SIG-M5 (cell line): Measurements from ENCODE around the gene TREML4.
A peak's percentile ranks its signal among the peaks of the same experiment; 100 is the strongest.

ENCODE experiments used
- DNase-seq: peaks from one replicate; lab custom pipeline; 2025; lab: John Stamatoyannopoulos, UW

TREML4 gene

GRCh38 chr6:41255110-41255509 is 27.0 kb downstream of the TREML4 start:
- no peak for DNase-seq

GRCh38 chr6:41255638-41256246 is 27.6 kb downstream of the TREML4 start:
- no peak for DNase-seq

- no peak for DNase-seq
Measured at GRCh38 chr6:41256383-41256782, 28.2 kb downstream of the TREML4 start.

- no peak for DNase-seq
Measured at GRCh38 chr6:41257369-41258195, 29.4 kb downstream of the TREML4 start.

- no peak for DNase-seq
Measured at GRCh38 chr6:41258196-41258493, 30.0 kb downstream of the TREML4 start.

- no peak for DNase-seq
Measured at GRCh38 chr6:41262401-41262800, 34.3 kb downstream of the TREML4 start.

GRCh38 chr6:41263267-41263666 is 35.1 kb downstream of the TREML4 start:
- no peak for DNase-seq

GRCh38 chr6:41266541-41266940 is 38.4 kb downstream of the TREML4 start:
- no peak for DNase-seq

- DNase-seq = no peak
Measured at GRCh38 chr6:41268478-41268877, 40.3 kb downstream of the TREML4 start.

GRCh38 chr6:41269166-41269565 is 41.0 kb downstream of the TREML4 start:
- DNase-seq = no peak

- no peak for DNase-seq
Measured at GRCh38 chr6:41269716-41270115, 41.6 kb downstream of the TREML4 start.

- peak; percentile 22 for DNase-seq
Measured at GRCh38 chr6:41271901-41272395, 43.8 kb downstream of the TREML4 start.

- DNase-seq = no peak
Measured at GRCh38 chr6:41272591-41273240, 44.6 kb downstream of the TREML4 start.

- DNase-seq = no peak
Measured at GRCh38 chr6:41273714-41274113, 45.6 kb downstream of the TREML4 start.

GRCh38 chr6:41274256-41274655 is 46.1 kb downstream of the TREML4 start:
- no peak for DNase-seq

GRCh38 chr6:41275489-41275888 is 47.3 kb downstream of the TREML4 start:
- DNase-seq = no peak

GRCh38 chr6:41277605-41278004 is 49.5 kb downstream of the TREML4 start:
- DNase-seq = no peak

- peak; percentile 30 for DNase-seq
Measured at GRCh38 chr6:41278699-41279405, 50.7 kb downstream of the TREML4 start.

GRCh38 chr6:41280381-41281057 is 52.4 kb downstream of the TREML4 start:
- no peak for DNase-seq

GRCh38 chr6:41283600-41283999 is 55.5 kb downstream of the TREML4 start:
- DNase-seq = no peak

- DNase-seq = no peak
Measured at GRCh38 chr6:41284726-41285125, 56.6 kb downstream of the TREML4 start.
